ENCODE data around the gene CFAP20. TPM values are rescaled to one million over a fixed set of nuclear protein-coding genes. Genes with fewer than 3 reads are reported as not detected.
"Not testable (repeated sequence)": the region's sequence is repeated elsewhere in the genome, so short reads cannot be mapped to it uniquely, and the experiment has no call there.

CFAP20 gene
- total and polyA plus RNA-seq, 8 donors: 26.0 to 86.5 (median 73.7) TPM

- no peak for DNase-seq
- intact Hi-C loops (cut with DNase I): no loop called here
Observed at GRCh38 chr16:58098207-58099096, 30.7 kb downstream of the CFAP20 start.

DNA sequence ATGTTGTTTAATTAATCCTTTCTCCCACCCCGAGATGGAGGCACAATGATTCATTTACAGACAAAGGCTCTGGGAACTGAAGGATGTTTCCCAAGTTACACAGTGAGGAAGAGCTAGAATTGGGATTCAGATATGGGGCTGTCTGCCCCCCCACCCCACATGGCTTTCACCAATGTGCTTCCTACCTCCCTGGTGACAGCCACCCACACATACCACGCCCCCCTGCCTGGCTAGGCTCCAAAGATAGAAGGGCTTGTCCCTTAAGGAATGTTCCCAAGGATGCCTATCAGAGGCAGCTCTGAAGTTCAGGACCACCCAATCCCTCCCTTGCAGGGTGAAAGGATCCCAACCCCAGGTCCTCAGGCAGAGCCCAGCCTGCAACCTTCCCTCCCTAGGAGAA lies 32.9 kb downstream of the CFAP20 start:
- H3K27ac ChIP-seq: no peak overlapping the region
- no peaks in the 10 kb centered on the region for H3K36me3 ChIP-seq
- ATAC-seq: no peak
- no peak for TF ChIP-seq CTCF (IDR thresholded peaks at IDR 0.05)
- H3K4me3 ChIP-seq: no peak overlapping the region
- intact Hi-C loops (cut with DNase I): no loop called here
- H3K9me3 ChIP-seq: no peaks in the 10 kb centered on the region
- DNase-seq: no peak
- no peaks in the 10 kb centered on the region for H3K27me3 ChIP-seq
- H3K4me1 ChIP-seq: no peaks in the 10 kb centered on the region

More at GRCh38 chr16:58098207-58099096, 30.7 kb downstream of the CFAP20 start:
- Histone ChIP-seq H3K27ac (no peak overlapping the region), H3K4me1 (no peaks in the 10 kb centered on the region), H3K36me3 (no peaks in the 10 kb centered on the region), H3K27me3 (no peaks in the 10 kb centered on the region), H3K4me3 (no peak overlapping the region), H3K9me3 (no peaks in the 10 kb centered on the region)
- no peak for TF ChIP-seq CTCF (IDR thresholded peaks at IDR 0.05)
- no peak for ATAC-seq

GRCh38 chr16:58095575-58095960 lies 33.6 kb downstream of the CFAP20 start:
- H3K36me3 ChIP-seq; intact Hi-C loops (cut with DNase I); ATAC-seq; H3K27ac ChIP-seq; H3K9me3 ChIP-seq; H3K4me1 ChIP-seq; H3K4me3 ChIP-seq; H3K27me3 ChIP-seq; DNase-seq: not testable (repeated sequence)

- no peak for ATAC-seq
- intact Hi-C loops (cut with DNase I): no loop called here
- no peak for DNase-seq
- Histone ChIP-seq H3K9me3 (no peaks in the 10 kb centered on the region), H3K4me1 (no peaks in the 10 kb centered on the region), H3K27me3 (no peaks in the 10 kb centered on the region), H3K36me3 (no peaks in the 10 kb centered on the region), H3K27ac (no peak overlapping the region), H3K4me3 (no peak overlapping the region)
- TF ChIP-seq CTCF (IDR thresholded peaks at IDR 0.05): no peak
Observed at GRCh38 chr16:58094791-58095574, 34.2 kb downstream of the CFAP20 start.

DNA sequence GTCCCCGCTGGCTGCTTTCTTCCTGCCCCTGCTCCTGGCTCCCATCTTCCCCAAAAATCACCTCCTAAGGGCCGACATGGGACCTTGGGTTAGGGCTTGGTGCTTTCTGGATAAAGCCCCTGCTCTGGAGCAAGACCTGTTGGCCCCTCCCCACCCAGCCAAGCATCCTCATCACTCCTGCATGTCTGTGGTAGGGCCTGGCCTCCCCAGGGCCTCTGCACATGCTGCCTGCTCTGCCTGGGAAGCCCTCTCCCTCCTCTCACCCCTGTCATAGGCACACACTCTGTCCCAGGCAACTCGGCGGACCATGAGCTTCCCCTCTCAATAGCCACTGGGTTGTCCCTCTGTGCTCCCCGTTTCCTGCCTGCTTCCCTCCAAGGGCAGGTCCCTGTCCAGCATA lies 35.2 kb downstream of the CFAP20 start:
- Histone ChIP-seq H3K27ac (no peak overlapping the region), H3K27me3 (no peaks in the 10 kb centered on the region), H3K36me3 (no peaks in the 10 kb centered on the region), H3K4me3 (no peak overlapping the region), H3K9me3 (no peaks in the 10 kb centered on the region), H3K4me1 (no peaks in the 10 kb centered on the region)
- TF ChIP-seq CTCF (IDR thresholded peaks at IDR 0.05): no peak
- ATAC-seq (no peak), DNase-seq (no peak)
- intact Hi-C loops (cut with DNase I): no loop called here

DNA sequence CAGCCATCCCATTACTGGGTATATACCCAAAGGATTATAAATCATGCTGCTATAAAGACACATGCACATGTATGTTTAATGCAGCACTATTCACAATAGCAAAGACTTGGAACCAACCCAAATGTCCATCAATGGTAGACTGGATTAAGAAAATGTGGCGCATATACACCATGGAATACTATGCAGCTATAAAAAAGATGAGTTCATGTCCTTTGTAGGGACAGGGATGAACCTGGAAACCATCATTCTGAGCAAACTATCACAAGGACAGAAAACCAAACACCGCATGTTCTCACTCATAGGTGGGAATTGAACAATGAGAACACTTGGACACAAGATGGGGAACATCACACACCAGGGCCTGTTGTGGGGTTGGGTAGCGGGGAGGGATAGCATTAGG lies 38.8 kb downstream of the CFAP20 start:
- H3K4me1 ChIP-seq; H3K4me3 ChIP-seq; DNase-seq; H3K36me3 ChIP-seq; H3K27me3 ChIP-seq; intact Hi-C loops (cut with DNase I); ATAC-seq; H3K9me3 ChIP-seq; H3K27ac ChIP-seq: not testable (repeated sequence)

Measured in left lung (tissue), 10 donors.